CD4-positive, alpha-beta memory T cell (primary cell): ENCODE results near the gene PER1. TPM values are rescaled to one million over a fixed set of nuclear protein-coding genes. Genes with fewer than 3 reads are reported as not detected.

Experiments
- CTCF ChIA-PET: fragments of 350-600 bp; sonication (Branson Sonifier 250); formaldehyde crosslinking; loops from one replicate; lab custom pipeline; 2021; ENCODE audit warnings: inconsistent platforms; ENCODE audit not compliant: partially characterized antibody; lab: Charles Lee
- POLR2A ChIA-PET: fragments of 350-600 bp; sonication (Branson Sonifier 250); formaldehyde crosslinking; loops from one replicate; lab custom pipeline; 2021; ENCODE audit not compliant: partially characterized antibody; lab: Charles Lee
- DNase-seq, 5 donors: peaks; one replicate each; pipeline versions ENCODE4 v3.0.0 to v3.0.0-alpha.2; 2020 to 2022; ENCODE audit warnings: mixed read lengths in 1 of 5
- H3K27ac ChIP-seq: one replicate; pipeline ENCODE4 v1.7.0; 2013; ENCODE audit warnings: low read depth, low read length
- H3K27me3 ChIP-seq: 2 replicates; pipeline ENCODE4 v1.7.0; 2013; ENCODE audit warnings: mild to moderate bottlenecking, low read length, moderate library complexity; ENCODE audit not compliant: insufficient read depth
- H3K36me3 ChIP-seq: 2 replicates; pipeline ENCODE4 v1.7.0; 2013; ENCODE audit warnings: mild to moderate bottlenecking, low read length, moderate library complexity; ENCODE audit not compliant: insufficient read depth
- H3K4me1 ChIP-seq: 2 replicates; pipeline ENCODE4 v1.7.0; 2013; ENCODE audit warnings: mild to moderate bottlenecking, low read length, moderate library complexity; ENCODE audit not compliant: insufficient read depth
- H3K4me3 ChIP-seq, 2 donors: one replicate each; pipeline ENCODE4 v1.7.0; 2013; ENCODE audit warnings: low read length in 2 of 2, mild to moderate bottlenecking in 1 of 2
- H3K9me3 ChIP-seq, 2 donors: one replicate each; pipeline ENCODE4 v1.7.0; 2013; ENCODE audit warnings: low read length in 2 of 2, control low read depth in 1 of 2; ENCODE audit not compliant: control insufficient read depth in 1 of 2
- H3K27ac Mint-ChIP-seq, 7 donors: one replicate each; pipeline ENCODE4 v1.8.0; 2020 to 2021; ENCODE audit warnings: mixed read lengths in 7 of 7, mild to moderate bottlenecking in 6 of 7, inconsistent platforms in 3 of 7, moderate library complexity in 3 of 7
- H3K27me3 Mint-ChIP-seq, 2 donors: one replicate each; pipeline ENCODE4 v1.8.0; 2020 to 2021; ENCODE audit warnings: mixed read lengths in 2 of 2
- H3K36me3 Mint-ChIP-seq, 2 donors: one replicate each; pipeline ENCODE4 v1.8.0; 2020 to 2021; ENCODE audit warnings: mixed read lengths in 2 of 2, inconsistent platforms in 1 of 2, mild to moderate bottlenecking in 1 of 2
- H3K4me1 Mint-ChIP-seq, 4 donors: one replicate each; pipeline ENCODE4 v1.8.0; 2020 to 2021; ENCODE audit warnings: mixed read lengths in 4 of 4, mild to moderate bottlenecking in 1 of 4
- H3K4me3 Mint-ChIP-seq, 8 donors: one replicate each; pipeline ENCODE4 v1.8.0; 2020 to 2021; ENCODE audit warnings: mixed read lengths in 8 of 8, mild to moderate bottlenecking in 7 of 8, moderate library complexity in 6 of 8, inconsistent platforms in 3 of 8
- H3K9me3 Mint-ChIP-seq, 8 donors: one replicate each; pipeline ENCODE4 v1.8.0; 2020 to 2021; ENCODE audit warnings: mixed read lengths in 8 of 8, mild to moderate bottlenecking in 5 of 8, inconsistent platforms in 3 of 8, moderate library complexity in 1 of 8
- intact Hi-C: fragments of 100-400 bp; cut with micrococcal nuclease; formaldehyde crosslinking; loops from one replicate; pipeline ENCODE4 v1.15.1; 2023
- polyA plus RNA-seq, 2 donors: library from polyadenylated mRNA; unstranded; fragments of 300-500 nt; fragmentation: Illumina TruSeq; gene quantifications; one replicate each; pipeline ENCODE4 v1.2.3, GENCODE V29; 2021
- total RNA-seq, 2 experiments: library from RNA; stranded (reverse); gene quantifications; one replicate each; pipeline ENCODE4 v1.2.3, GENCODE V29; 2021

Gene PER1
- total and polyA plus RNA-seq, 4 experiments from 2014 or later, result 3.7 to 79.4 (median 48.7) TPM

- peak in 1 of 5 donors; percentile 13 for DNase-seq
- CTCF ChIA-PET, result interaction anchor here (2.8 kb wide), 1 partner anchor 8 kb away, joined by 8 read pairs; no protein-coding TSS in a partner anchor
- Mint-ChIP-seq H3K27me3 (no peaks in the 10 kb centered on the region), H3K4me1 (peaks cover 12 to 30% (median 18%) of the 10 kb centered on the region in 4 donors), H3K4me3 (peak overlapping the region in 3 of 8 donors; percentile 21 to 59 (median 26)), H3K9me3 (peaks cover 0 to 41% (median 0%) of the 10 kb centered on the region in 8 donors), H3K27ac (peak overlapping the region; percentile 60 to 90 (median 84)), H3K36me3 (peaks cover 32 to 65% of the 10 kb centered on the region in 2 donors)
- intact Hi-C loops, result no loop called here
- Histone ChIP-seq H3K4me3 (no peak overlapping the region), H3K36me3 (peaks cover 76% of the 10 kb centered on the region), H3K27ac (no peak overlapping the region), H3K4me1 (peaks cover 17% of the 10 kb centered on the region), H3K9me3 (no peaks in the 10 kb centered on the region), H3K27me3 (no peaks in the 10 kb centered on the region)
- POLR2A ChIA-PET, result interaction anchor here (0.5 to 23.4 kb wide), 9 partner anchors 7 to 74 kb away, joined by 3 to 1074 read pairs (median 6); partner anchors contain the start of genes BORCS6 and TMEM107
These were observed 4.9 kb downstream of the PER1 start for GRCh38 chr17:8147141-8147804.

GRCh38 chr17:8146381-8147140 lies 5.6 kb downstream of the PER1 start:
- Mint-ChIP-seq H3K27me3 (no peaks in the 10 kb centered on the region), H3K27ac (peak overlapping the region; percentile 60 to 90 (median 84)), H3K4me3 (peak overlapping the region in 4 of 8 donors; percentile 21 to 59 (median 28)), H3K36me3 (peaks cover 38 to 64% of the 10 kb centered on the region in 2 donors), H3K4me1 (peaks cover 9 to 24% (median 15%) of the 10 kb centered on the region in 4 donors), H3K9me3 (peaks cover 0 to 39% (median 0%) of the 10 kb centered on the region in 8 donors)
- peaks cover 12% of the 10 kb centered on the region for H3K4me1 ChIP-seq
- DNase-seq, result peak in 2 of 5 donors; percentile 19 to 44
- no peaks in the 10 kb centered on the region for H3K27me3 ChIP-seq
- peaks cover 83% of the 10 kb centered on the region for H3K36me3 ChIP-seq
- POLR2A ChIA-PET, result interaction anchor here (0.5 to 23.4 kb wide), 7 partner anchors 9 to 75 kb away, joined by 3 to 1074 read pairs (median 4); partner anchors contain the start of genes BORCS6 and TMEM107
- no peak overlapping the region for H3K27ac ChIP-seq
- CTCF ChIA-PET, result no interaction called here
- intact Hi-C loops, result no loop called here
- H3K9me3 ChIP-seq, result no peaks in the 10 kb centered on the region
- no peak overlapping the region for H3K4me3 ChIP-seq

- Histone ChIP-seq H3K27ac (no peak overlapping the region), H3K27me3 (no peaks in the 10 kb centered on the region), H3K9me3 (no peaks in the 10 kb centered on the region), H3K4me3 (no peak overlapping the region), H3K36me3 (peaks cover 89% of the 10 kb centered on the region), H3K4me1 (peaks cover 10% of the 10 kb centered on the region)
- Mint-ChIP-seq H3K27ac (peak overlapping the region in 4 of 7 donors; percentile 48 to 89 (median 64)), H3K4me1 (peaks cover 6 to 19% (median 12%) of the 10 kb centered on the region in 4 donors), H3K4me3 (peak overlapping the region in 1 of 8 donors; percentile 8), H3K27me3 (no peaks in the 10 kb centered on the region), H3K9me3 (peaks cover 0 to 40% (median 0%) of the 10 kb centered on the region in 8 donors), H3K36me3 (peaks cover 44 to 70% of the 10 kb centered on the region in 2 donors)
- peak in 1 of 5 donors; percentile 23 for DNase-seq
- ChIA-PET POLR2A (interaction anchor here (1.3 to 23.4 kb wide), 5 partner anchors 10 to 76 kb away, joined by 3 to 1074 read pairs (median 4); partner anchors contain the start of genes BORCS6 and TMEM107), CTCF (no interaction called here)
- intact Hi-C loops, result no loop called here
These were observed 6.4 kb downstream of the PER1 start for GRCh38 chr17:8145811-8146210.

GRCh38 chr17:8144401-8145231 lies 7.6 kb downstream of the PER1 start:
- no peaks in the 10 kb centered on the region for H3K27me3 Mint-ChIP-seq
- intact Hi-C loops, result no loop called here
- peaks cover 44 to 70% of the 10 kb centered on the region in 2 donors for H3K36me3 Mint-ChIP-seq
- POLR2A ChIA-PET, result interaction anchor here (9.5 to 23.4 kb wide), 2 partner anchors 11 to 37 kb away, joined by 237 to 1074 read pairs; partner anchors contain the start of genes BORCS6, PER1, TMEM107 and VAMP2
- peak overlapping the region in 1 of 8 donors; percentile 44 for H3K4me3 Mint-ChIP-seq
- H3K27ac ChIP-seq, result no peak overlapping the region
- H3K4me1 ChIP-seq, result peaks cover 6% of the 10 kb centered on the region
- H3K4me3 ChIP-seq, result no peak overlapping the region
- no peaks in the 10 kb centered on the region for H3K9me3 ChIP-seq
- peak overlapping the region in 5 of 7 donors; percentile 24 to 92 (median 70) for H3K27ac Mint-ChIP-seq
- H3K27me3 ChIP-seq, result no peaks in the 10 kb centered on the region
- peaks cover 89% of the 10 kb centered on the region for H3K36me3 ChIP-seq
- H3K9me3 Mint-ChIP-seq, result peaks cover 0 to 35% (median 0%) of the 10 kb centered on the region in 8 donors
- peak in 2 of 5 donors; percentile 14 to 37 for DNase-seq
- peaks cover 4 to 12% (median 7%) of the 10 kb centered on the region in 4 donors for H3K4me1 Mint-ChIP-seq
- CTCF ChIA-PET, result interaction anchor here (0.8 kb wide), 1 partner anchor 156 kb away, joined by 3 read pairs; no protein-coding TSS in a partner anchor

- peaks cover 3 to 8% (median 5%) of the 10 kb centered on the region in 4 donors for H3K4me1 Mint-ChIP-seq
- H3K36me3 Mint-ChIP-seq, result peaks cover 44 to 66% of the 10 kb centered on the region in 2 donors
- H3K27ac Mint-ChIP-seq, result peak overlapping the region; percentile 36 to 92 (median 73)
- POLR2A ChIA-PET, result interaction anchor here (1.1 to 23.4 kb wide), 3 partner anchors 12 to 79 kb away, joined by 3 to 1074 read pairs (median 237); partner anchors contain the start of genes BORCS6, PER1, TMEM107 and VAMP2
- H3K27ac ChIP-seq, result no peak overlapping the region
- H3K9me3 Mint-ChIP-seq, result peaks cover 0 to 33% (median 0%) of the 10 kb centered on the region in 8 donors
- H3K27me3 Mint-ChIP-seq, result no peaks in the 10 kb centered on the region
- peak overlapping the region in 2 of 8 donors; percentile 58 to 65 for H3K4me3 Mint-ChIP-seq
- H3K36me3 ChIP-seq, result peaks cover 81% of the 10 kb centered on the region
- CTCF ChIA-PET, result interaction anchor here (0.6 kb wide), 1 partner anchor 104 kb away, joined by 3 read pairs; the partner anchor contains the start of gene CTC1
- peaks cover 10% of the 10 kb centered on the region for H3K4me1 ChIP-seq
- no peaks in the 10 kb centered on the region for H3K9me3 ChIP-seq
- DNase-seq, result peak in 3 of 5 donors; percentile 27 to 41 (median 38)
- H3K4me3 ChIP-seq, result no peak overlapping the region
- intact Hi-C loops, result no loop called here
- no peaks in the 10 kb centered on the region for H3K27me3 ChIP-seq
These were observed 8.4 kb downstream of the PER1 start for GRCh38 chr17:8143581-8144400.
